RCC 7860 (cell line): ENCODE measurements around the gene NKAIN2.
"Not testable (repeated sequence)": the region's sequence is repeated elsewhere in the genome, so short reads cannot be mapped to it uniquely, and the experiment has no call there.

Source experiments
- DNase-seq: peaks from one replicate; pipeline ENCODE4 v3.0.0-alpha.2; 2015; ENCODE audit warnings: low spot score
- FAIRE-seq: peaks from 2 replicates; lab custom pipeline; 2012; peaks lifted over from hg19 to GRCh38; lab: Jason Lieb, UNC

Gene NKAIN2

DNA sequence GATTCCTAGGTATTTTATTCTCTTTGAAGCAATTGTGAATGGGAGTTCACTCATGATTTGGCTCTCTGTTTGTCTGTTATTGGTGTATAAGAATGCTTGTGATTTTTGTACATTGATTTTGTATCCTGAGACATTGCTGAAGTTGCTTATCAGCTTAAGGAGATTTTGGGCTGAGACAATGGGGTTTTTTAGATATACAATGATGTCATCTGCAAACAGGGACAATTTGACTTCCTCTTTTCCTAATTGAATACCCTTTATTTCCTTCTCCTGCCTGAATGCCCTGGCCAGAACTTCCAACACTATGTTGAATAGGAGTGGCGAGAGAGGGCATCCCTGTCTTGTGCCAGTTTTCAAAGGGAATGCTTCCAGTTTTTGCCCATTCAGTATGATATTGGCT, 363.6 kb downstream of the NKAIN2 start:
- not testable (repeated sequence) for FAIRE-seq, DNase-seq

GRCh38 chr6:124190256-124190655, 386.6 kb downstream of the NKAIN2 start:
- DNase-seq (no peak), FAIRE-seq (no peak)

- no peak for FAIRE-seq
- no peak for DNase-seq
Measured at GRCh38 chr6:124193132-124193531, 389.5 kb downstream of the NKAIN2 start.

DNA sequence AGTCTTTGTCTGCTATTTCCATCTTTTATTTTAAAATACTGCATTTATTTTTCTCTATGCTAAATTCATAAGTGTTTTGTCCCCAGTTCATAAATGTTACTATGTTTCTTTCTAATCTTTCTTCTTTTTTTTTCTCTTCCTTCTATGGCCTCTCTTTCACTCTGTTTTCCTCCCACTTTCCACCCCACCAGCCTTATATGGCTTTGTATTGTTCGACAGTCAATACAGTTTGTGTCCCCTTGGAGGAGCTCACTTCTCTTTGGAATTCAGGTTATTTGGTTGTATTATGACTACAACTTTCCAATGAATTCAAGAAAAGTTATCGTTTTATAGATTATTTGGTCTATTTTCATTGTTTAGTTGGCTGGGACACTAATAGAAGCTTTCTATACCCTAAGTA, 393.5 kb downstream of the NKAIN2 start:
- DNase-seq: no peak
- FAIRE-seq: no peak

DNA sequence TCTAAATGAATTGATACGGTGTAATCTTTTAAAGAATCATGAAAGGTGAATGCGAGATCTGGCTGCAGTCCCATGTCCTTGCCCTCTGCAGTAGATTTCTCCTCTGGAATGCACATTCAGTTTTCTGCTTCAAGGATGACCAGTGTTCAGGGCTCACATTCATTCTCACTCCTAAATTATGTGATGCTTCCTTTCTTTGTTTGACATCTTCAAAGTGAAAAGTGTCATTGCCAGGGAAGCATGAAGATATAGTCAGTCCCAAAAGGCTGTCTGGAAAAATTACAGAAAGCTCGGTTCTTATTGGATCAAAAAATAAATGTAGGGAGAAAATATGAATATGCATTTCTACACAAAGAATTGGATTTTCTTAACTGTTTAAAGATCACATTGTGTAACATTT, 395.6 kb downstream of the NKAIN2 start:
- DNase-seq: no peak
- no peak for FAIRE-seq

DNA sequence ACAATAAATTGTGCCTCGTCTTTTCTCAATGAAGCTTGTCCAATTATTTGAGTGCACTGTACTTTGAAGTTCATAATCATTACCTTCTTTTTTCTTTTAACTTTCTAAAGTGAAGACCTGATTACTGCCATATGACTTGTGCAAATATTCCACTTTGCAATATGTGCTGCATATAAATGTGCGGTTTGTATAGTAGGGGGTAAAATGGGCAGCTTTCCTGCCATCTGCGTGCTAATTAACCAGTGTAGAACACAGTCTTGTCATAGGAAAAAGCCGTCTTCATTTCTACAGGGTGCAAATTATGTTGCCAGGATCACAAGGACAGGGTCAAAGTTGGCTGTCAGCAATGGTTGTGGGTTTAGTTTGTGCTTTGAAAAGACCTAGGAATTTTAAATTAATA, 397.0 kb downstream of the NKAIN2 start:
- no peak for DNase-seq
- FAIRE-seq: no peak

GRCh38 chr6:124203101-124203811, 399.6 kb downstream of the NKAIN2 start:
- FAIRE-seq (no peak), DNase-seq (no peak)

DNA sequence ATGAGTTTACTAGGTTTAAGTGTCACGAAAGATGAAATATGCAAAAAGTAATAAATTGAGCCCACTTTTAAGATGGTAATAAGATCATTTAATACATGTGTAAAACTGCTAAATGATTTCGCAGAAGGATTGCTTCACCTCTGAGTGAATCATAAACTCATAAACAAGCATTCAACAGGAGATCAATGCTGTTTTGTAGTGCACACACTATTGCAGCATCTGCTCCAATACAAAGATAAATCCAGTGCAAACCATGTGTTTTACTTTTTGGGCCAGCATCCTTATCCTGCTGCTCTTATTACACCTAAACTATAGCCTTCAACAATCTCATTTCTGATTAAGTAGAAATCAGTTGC, 400.1 kb downstream of the NKAIN2 start:
- no peak for DNase-seq
- FAIRE-seq: no peak

GRCh38 chr6:124205921-124206320, 402.3 kb downstream of the NKAIN2 start:
- no peak for FAIRE-seq
- DNase-seq: no peak

- FAIRE-seq: no peak
- no peak for DNase-seq
Measured at GRCh38 chr6:124223611-124224345, 420.1 kb downstream of the NKAIN2 start.

DNA sequence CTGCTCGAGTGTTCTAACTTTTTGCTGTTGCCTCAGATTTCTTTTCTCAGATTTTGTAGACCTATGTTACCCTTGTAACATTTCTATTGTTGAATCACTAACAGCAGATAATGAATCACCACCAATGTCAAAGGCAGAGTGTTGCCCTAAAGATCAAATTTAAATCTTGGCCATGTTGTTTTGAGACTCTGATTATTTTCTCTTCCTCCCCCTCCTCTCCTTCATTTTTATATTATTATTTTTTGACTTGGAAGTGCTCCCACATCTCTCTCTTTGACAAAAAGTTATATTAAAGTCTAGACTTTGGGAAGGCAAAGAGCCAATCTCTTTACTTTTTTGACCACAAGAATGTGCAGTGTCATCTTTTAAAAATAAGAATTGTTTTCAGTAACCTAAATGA, 422.7 kb downstream of the NKAIN2 start:
- no peak for DNase-seq
- no peak for FAIRE-seq

DNA sequence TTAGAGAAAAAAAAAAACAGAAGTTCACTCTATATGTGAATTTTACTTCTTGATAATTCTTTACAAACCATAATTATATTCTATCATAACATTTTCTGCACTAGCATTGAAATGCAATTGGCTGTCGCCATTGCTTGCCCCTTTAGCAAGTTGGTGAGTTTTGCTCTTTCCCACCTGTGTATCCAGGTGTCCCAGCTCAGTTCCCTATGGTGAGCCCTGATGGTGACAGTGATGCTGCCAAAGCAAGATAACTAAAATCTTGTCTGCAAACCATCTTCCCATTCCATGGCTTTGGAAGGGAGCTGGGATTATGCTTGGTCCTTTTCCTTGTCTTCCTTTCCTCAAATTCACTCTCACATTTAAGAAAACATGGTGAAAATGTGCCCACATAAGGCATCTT, 429.6 kb downstream of the NKAIN2 start:
- no peak for DNase-seq
- FAIRE-seq: no peak

- DNase-seq (no peak), FAIRE-seq (no peak)
Measured at GRCh38 chr6:124234801-124235200, 431.1 kb downstream of the NKAIN2 start.

GRCh38 chr6:124237911-124238310, 434.2 kb downstream of the NKAIN2 start:
- DNase-seq: no peak
- FAIRE-seq: no peak

GRCh38 chr6:124238408-124238807, 434.7 kb downstream of the NKAIN2 start:
- FAIRE-seq, DNase-seq: not testable (repeated sequence)

DNA sequence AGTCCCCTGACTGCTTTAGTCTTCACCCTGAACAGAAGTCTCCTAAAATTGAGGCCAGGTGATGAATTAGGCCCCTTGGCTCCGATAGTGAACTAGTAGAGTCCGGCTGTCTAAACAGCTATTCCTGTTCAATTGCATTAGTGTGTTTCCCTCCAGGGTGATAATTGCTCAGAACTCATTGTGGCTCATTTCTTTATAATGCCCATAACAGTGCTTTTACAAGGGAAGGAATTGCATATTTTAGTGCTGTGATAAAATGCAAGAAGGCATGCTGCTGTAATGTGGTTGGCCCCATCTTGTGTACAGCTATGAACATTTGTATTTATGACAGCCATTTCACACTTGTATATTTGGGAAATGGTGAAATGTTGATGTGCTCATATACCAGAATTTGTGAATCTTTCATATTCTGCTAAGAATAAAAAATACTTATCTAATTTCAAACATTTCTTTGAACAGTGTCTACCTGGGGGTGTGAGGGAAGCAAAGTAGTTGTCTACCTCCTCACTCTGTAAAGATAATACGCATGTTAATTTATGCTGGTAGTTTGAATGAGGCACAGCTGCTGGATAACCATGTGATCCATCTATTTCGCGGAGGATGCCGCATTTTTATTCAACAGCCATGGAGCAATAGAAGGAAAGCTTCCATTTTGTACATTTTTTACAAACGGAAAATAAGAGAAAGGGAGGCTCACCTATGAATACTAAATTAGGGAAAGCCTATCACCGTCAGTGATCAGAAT, 451.4 kb downstream of the NKAIN2 start:
- FAIRE-seq (no peak), DNase-seq (no peak)

- FAIRE-seq (no peak), DNase-seq (no peak)
Measured at GRCh38 chr6:124260337-124260736, 456.7 kb downstream of the NKAIN2 start.

DNA sequence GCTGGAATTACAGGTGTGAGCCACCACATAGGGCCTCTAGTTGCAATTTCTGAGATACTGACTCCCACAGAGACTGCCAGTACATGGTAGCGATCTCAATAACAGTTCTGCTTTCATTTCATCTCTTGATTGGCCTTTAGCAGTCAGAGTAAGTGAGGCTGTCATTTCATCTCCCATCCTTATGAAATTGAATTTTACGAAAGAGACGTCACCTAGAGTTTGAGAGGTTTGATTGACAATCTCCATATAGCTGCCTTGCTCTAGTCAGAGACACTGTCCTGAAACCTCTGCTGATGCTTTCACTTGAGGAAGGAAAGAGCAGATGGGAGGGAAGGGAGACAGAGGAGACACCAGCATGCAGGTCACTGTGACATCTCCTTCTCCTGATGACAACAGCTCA, 466.1 kb downstream of the NKAIN2 start:
- DNase-seq: no peak
- FAIRE-seq: no peak

- FAIRE-seq (no peak), DNase-seq (no peak)
Measured at GRCh38 chr6:124273701-124274100, 470.0 kb downstream of the NKAIN2 start.

GRCh38 chr6:124282541-124282940, 478.9 kb downstream of the NKAIN2 start:
- no peak for DNase-seq
- FAIRE-seq: no peak

- FAIRE-seq: no peak
Measured at GRCh38 chr6:124283486-124283885, 479.8 kb downstream of the NKAIN2 start.

GRCh38 chr6:124285146-124285545, 481.5 kb downstream of the NKAIN2 start:
- DNase-seq (no peak), FAIRE-seq (no peak)

More at GRCh38 chr6:124283486-124283885, 479.8 kb downstream of the NKAIN2 start:
- DNase-seq: no peak
